Psoas muscle (tissue), 8 donors: ENCODE results near the gene AKAP8L. TPM values are rescaled to one million over a fixed set of nuclear protein-coding genes. Genes with fewer than 3 reads are reported as not detected.

Experiments
- ATAC-seq, 4 donors: fragments of 200-7000 bp; cut with Tn5 transposase; one replicate each; pipeline ENCODE4 v1.9.1; 2020; ENCODE audit warnings: moderate library complexity in 3 of 4, mild to moderate bottlenecking in 2 of 4
- DNase-seq, 2 donors: peaks; one replicate each; pipeline ENCODE4 v3.0.0-alpha.2; 2020
- H3K27ac ChIP-seq: fragments of 200-600 bp; one replicate; pipeline ENCODE4 v1.8.0; 2022
- H3K27me3 ChIP-seq, 3 donors: fragments of 200-600 bp in 1 of 3; one replicate each; pipeline versions ENCODE4 v1.6.1 to v1.8.0; 2013 to 2022; ENCODE audit warnings: low read length in 2 of 3, mild to moderate bottlenecking in 2 of 3, moderate library complexity in 1 of 3; ENCODE audit not compliant: insufficient read depth in 3 of 3
- H3K36me3 ChIP-seq, 2 donors: fragments of 200-600 bp in 1 of 2; one replicate each; pipeline versions ENCODE4 v1.6.1 to v1.8.0; 2013 to 2022; ENCODE audit warnings: low read depth in 1 of 2, mild to moderate bottlenecking in 1 of 2, moderate library complexity in 1 of 2; ENCODE audit not compliant: insufficient read depth in 1 of 2
- H3K4me1 ChIP-seq: fragments of 200-600 bp; one replicate; pipeline ENCODE4 v1.8.0; 2022
- H3K4me3 ChIP-seq: fragments of 200-600 bp; one replicate; pipeline ENCODE4 v1.8.0; 2022; ENCODE audit warnings: mild to moderate bottlenecking
- H3K9me3 ChIP-seq: fragments of 200-600 bp; one replicate; pipeline ENCODE4 v1.8.0; 2022
- WGBS, 3 donors: extraction: QIAGEN DNeasy Blood & Tissue Kit; methylation state at CpG; one replicate each; pipeline versions ENCODE4 v1.1.6 to v1.1.7; 2013; 5-methylcytosine and 5-hydroxymethylcytosine counted together
- intact Hi-C, 2 donors: fragments of 100-400 bp; cut with DNase I; formaldehyde crosslinking; loops; one replicate each; pipeline versions ENCODE4 v1.11.0 to v1.14.2; 2022
- polyA plus RNA-seq, 3 donors: library from polyadenylated mRNA; stranded (reverse); fragments of 200-250 nt; gene quantifications; one replicate each; pipeline ENCODE4 v1.2.3, GENCODE V29; 2013
- total RNA-seq, 4 donors: library from RNA; stranded (reverse); fragmentation: NEBNext Ultra II Directional in 2 of 4; extraction: Animal tissue kit (Norgen Biotek cat#: 25700) in 2 of 4; gene quantifications; one replicate each; pipeline versions ENCODE4 v1.2.1 to v1.2.4, GENCODE V29; 2021 to 2023
- TF ChIP-seq, protein P1 (sequence below): fragments of 200-600 bp; IDR thresholded peaks from one replicate; pipeline ENCODE4 v1.8.0; 2022; ENCODE audit warnings: antibody characterized with exemption
- donor health status: healthy with polysubstance abuse.
- donor health status: DM: no; HTN: no; CAD: no; lungs with moderate emphysema.
- donor health status: Bipolar disorder and iron deficiency.
- donor health status: healthy.
- donor health status: DM: yes; HTN: yes; CAD: no.
- donor health status: DM: no; HTN: no; CAD: no.
- donor health status: DM: no; HTN: no; CAD: no.
- donor health status: DM: yes; HTN: yes; CAD: no.

Gene AKAP8L
- total and polyA plus RNA-seq, 7 donors: 34.6 to 72.9 (median 51.1) TPM

DNA sequence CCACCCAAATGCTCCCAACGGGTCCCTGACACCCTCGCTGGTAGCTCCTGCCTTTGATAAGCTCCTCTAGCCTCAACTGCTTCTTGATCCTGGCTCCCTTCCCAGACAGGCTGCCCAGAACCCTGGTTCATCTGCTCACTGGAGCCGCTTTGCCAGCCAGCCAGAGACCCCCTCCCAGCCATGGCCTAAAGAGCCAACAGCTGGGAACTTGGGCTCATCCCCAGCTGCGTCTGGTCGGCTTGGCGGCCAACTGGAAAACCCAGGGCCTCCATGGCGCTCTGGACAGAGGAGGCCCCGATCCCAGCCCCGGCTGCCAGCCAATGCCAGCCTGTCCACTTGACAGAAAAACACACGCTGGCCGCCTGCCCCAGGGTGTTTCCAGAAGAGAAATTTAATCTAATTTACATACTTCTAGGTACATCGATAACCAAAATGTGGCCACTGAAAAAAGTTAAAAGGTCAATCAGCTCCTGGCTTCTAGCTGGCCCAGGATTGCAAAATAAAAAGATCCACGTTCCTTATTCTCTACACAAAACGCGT lies 3.0 kb upstream of the AKAP8L start:
- H3K36me3 ChIP-seq: peaks cover 8 to 42% of the 10 kb centered on the region in 2 donors
- ATAC-seq (no peak), DNase-seq (peak; percentile 50 to 72)
- peaks cover 4% of the 10 kb centered on the region for H3K9me3 ChIP-seq
- H3K27me3 ChIP-seq: no peaks in the 10 kb centered on the region
- no peak overlapping the region for H3K4me3 ChIP-seq
- intact Hi-C loops: no loop called here
- 25 to 40% (median 29%) methylated on average over 15 of the region's 15 CpGs for WGBS, 3 donors
- H3K27ac ChIP-seq: peak overlapping the region; percentile 75
- H3K4me1 ChIP-seq: peaks cover 31% of the 10 kb centered on the region
- TF ChIP-seq, protein P1, sequence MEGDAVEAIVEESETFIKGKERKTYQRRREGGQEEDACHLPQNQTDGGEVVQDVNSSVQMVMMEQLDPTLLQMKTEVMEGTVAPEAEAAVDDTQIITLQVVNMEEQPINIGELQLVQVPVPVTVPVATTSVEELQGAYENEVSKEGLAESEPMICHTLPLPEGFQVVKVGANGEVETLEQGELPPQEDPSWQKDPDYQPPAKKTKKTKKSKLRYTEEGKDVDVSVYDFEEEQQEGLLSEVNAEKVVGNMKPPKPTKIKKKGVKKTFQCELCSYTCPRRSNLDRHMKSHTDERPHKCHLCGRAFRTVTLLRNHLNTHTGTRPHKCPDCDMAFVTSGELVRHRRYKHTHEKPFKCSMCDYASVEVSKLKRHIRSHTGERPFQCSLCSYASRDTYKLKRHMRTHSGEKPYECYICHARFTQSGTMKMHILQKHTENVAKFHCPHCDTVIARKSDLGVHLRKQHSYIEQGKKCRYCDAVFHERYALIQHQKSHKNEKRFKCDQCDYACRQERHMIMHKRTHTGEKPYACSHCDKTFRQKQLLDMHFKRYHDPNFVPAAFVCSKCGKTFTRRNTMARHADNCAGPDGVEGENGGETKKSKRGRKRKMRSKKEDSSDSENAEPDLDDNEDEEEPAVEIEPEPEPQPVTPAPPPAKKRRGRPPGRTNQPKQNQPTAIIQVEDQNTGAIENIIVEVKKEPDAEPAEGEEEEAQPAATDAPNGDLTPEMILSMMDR: no peak

DNA sequence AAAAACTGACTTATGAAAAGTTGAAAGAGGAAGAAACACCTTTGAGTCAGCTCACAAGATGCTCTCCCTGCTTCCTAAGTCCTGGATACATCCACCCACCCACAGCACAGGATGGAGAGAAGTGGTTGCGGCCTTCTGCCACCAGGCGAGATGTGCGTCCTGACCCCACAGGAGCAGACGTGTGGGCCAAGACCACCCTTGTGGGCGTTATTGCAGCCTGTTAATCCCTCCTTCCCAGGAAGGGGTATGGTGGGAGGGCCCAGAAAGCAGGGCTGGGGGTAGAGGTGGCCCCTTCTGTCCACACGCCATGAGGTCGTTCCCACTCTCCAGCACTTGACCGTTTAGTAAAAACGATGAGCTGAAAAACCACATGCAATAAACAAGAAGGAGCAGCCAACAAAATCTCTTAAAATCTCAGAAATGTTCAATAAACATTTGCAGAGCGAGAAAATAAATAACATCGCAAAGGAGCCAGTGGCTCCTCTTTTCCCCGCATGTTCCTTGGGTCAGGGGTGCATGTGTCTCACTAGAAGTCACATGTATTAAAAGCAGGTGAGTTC lies 2.4 kb upstream of the AKAP8L start:
- TF ChIP-seq, protein P1: no peak
- H3K27ac ChIP-seq: peak overlapping the region; percentile 75
- DNase-seq (peak in 1 of 2 donors; percentile 37), ATAC-seq (no peak)
- H3K9me3 ChIP-seq: peaks cover 4% of the 10 kb centered on the region
- peaks cover 37% of the 10 kb centered on the region for H3K4me1 ChIP-seq
- no peak overlapping the region for H3K4me3 ChIP-seq
- intact Hi-C loops: no loop called here
- no peaks in the 10 kb centered on the region for H3K27me3 ChIP-seq
- 52 to 65% (median 59%) methylated on average over 12 of the region's 12 CpGs for WGBS, 3 donors
- peaks cover 4 to 42% of the 10 kb centered on the region in 2 donors for H3K36me3 ChIP-seq

DNA sequence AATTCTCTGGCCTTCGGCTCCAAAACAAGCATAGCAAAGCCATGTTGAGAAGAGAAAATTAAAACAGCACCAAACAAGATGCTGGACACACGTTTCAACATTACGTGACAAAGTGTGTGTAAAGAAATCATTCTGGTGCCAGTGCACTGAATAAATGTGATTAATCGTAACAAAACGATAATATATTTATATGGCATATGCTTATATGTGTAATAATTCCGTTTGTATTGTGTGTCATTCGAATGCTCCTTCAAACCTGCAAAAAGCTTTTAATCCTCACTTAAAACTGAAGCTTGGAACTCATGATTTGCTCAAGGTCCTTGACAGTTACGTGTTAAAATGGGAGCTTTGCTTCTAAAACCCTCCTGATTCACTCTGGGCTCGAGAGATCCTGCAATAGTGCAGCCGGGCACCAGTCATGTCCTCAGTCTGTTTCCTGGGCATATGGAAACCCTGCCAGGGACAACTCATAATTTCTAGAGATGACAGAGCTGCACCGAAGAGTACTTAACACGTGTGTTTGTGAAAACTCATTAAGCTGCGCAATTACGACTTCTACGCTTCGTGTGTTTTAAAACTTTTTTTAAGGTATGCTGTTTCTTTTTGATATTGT lies 731 bp upstream of the AKAP8L start:
- peak in 1 of 2 donors; percentile 57 for DNase-seq
- Histone ChIP-seq H3K9me3 (peaks cover 4% of the 10 kb centered on the region), H3K4me1 (peaks cover 50% of the 10 kb centered on the region), H3K36me3 (peaks cover 0 to 33% of the 10 kb centered on the region in 2 donors), H3K27ac (peak overlapping the region; percentile 93), H3K4me3 (peak overlapping the region; percentile 97), H3K27me3 (no peaks in the 10 kb centered on the region)
- intact Hi-C loops: loop anchor here in 1 of 2 donors (5.0 kb wide), 1 partner anchor 42 kb away; the partner anchor contains the start of gene AKAP8
- ATAC-seq: peak in 2 of 4 donors; percentile 48 to 62
- WGBS, 3 donors: 18 to 23% (median 18%) methylated on average over 16 of the region's 16 CpGs
- TF ChIP-seq, protein P1: no peak

DNA sequence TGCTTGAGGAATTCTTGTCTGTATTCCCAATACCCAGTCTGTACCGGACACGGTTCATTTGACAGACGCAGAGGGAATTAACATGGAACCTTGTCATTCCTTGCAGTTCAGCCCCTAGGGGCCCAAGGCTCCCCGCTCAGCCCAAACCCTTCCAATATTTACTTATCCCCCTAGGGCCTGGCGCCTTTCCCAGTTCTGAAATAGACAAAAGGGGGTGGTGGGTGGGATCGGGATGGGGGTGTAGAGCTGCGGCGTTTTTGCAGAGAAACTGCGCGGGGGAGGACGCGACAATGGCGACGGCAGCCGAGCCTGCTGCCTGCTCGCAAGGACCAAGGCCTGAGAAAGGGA lies 583 bp downstream of the AKAP8L start:
- Histone ChIP-seq H3K36me3 (peaks cover 0 to 19% of the 10 kb centered on the region in 2 donors), H3K27me3 (no peaks in the 10 kb centered on the region), H3K4me3 (peak overlapping the region; percentile 97), H3K9me3 (peaks cover under 1% of the 10 kb centered on the region), H3K4me1 (peaks cover 60% of the 10 kb centered on the region), H3K27ac (peak overlapping the region; percentile 93)
- 0 to 1% (median 1%) methylated on average over 16 of the region's 16 CpGs for WGBS, 3 donors
- peak in 1 of 4 donors; percentile 11 for ATAC-seq
- TF ChIP-seq, protein P1: no peak
- no peak for DNase-seq
- intact Hi-C loops: loop anchor here in 1 of 2 donors (5.0 kb wide), 1 partner anchor 41 kb away; the partner anchor contains the start of gene AKAP8
